Breast epithelium (tissue), 4 donors: ENCODE results near the gene RNF149. TPM values are rescaled to one million over a fixed set of nuclear protein-coding genes. Genes with fewer than 3 reads are reported as not detected.

Source experiments
- DNase-seq, 2 donors: peaks; one replicate each; pipeline ENCODE4 v3.0.0-alpha.2; 2019; ENCODE audit warnings: low spot score in 2 of 2
- H3K27ac ChIP-seq, 2 donors: fragments of 200-600 bp; sonication (generic) in 1 of 2; one replicate each; pipeline ENCODE4 v1.5.1; 2016 to 2019; ENCODE audit warnings: mild to moderate bottlenecking in 1 of 2
- H3K27me3 ChIP-seq, 2 donors: fragments of 200-600 bp; sonication (generic) in 1 of 2; one replicate each; pipeline versions ENCODE4 v1.5.1 to v1.6.0; 2017 to 2019; ENCODE audit warnings: control low read depth in 1 of 2, mild to moderate bottlenecking in 1 of 2
- H3K36me3 ChIP-seq: fragments of 200-600 bp; one replicate; pipeline ENCODE4 v1.5.1; 2019
- H3K4me1 ChIP-seq, 2 donors: fragments of 200-600 bp; sonication (generic); one replicate each; pipeline ENCODE4 v1.5.1; 2016 to 2019; ENCODE audit warnings: control low read depth in 1 of 2
- H3K4me3 ChIP-seq, 3 donors: fragments of 200-600 bp; sonication (generic); 1 replicate in 2 of 3; 2 replicates in 1 of 3; pipeline ENCODE4 v1.5.1; 2016 to 2019; ENCODE audit warnings: mild to moderate bottlenecking in 3 of 3, moderate library complexity in 2 of 3
- H3K9me3 ChIP-seq, 2 donors: fragments of 200-600 bp; sonication (generic) in 1 of 2; one replicate each; pipeline ENCODE4 v1.5.1; 2016 to 2019; ENCODE audit warnings: control low read depth in 1 of 2
- CTCF ChIP-seq, 3 donors: fragments of 450-650 bp; IDR thresholded peaks; one replicate each; pipeline ENCODE4 v1.5.1; 2016 to 2017; ENCODE audit warnings: antibody characterized with exemption in 3 of 3, mild to moderate bottlenecking in 3 of 3, moderate library complexity in 3 of 3
- POLR2A ChIP-seq: fragments of 450-650 bp; IDR thresholded peaks from one replicate; pipeline ENCODE4 v1.6.1; 2016; ENCODE audit warnings: antibody characterized with exemption, mild to moderate bottlenecking, moderate library complexity
- POLR2AphosphoS5 ChIP-seq, 3 donors: sonication (generic); formaldehyde crosslinking; IDR thresholded peaks; one replicate each; pipeline ENCODE4 v1.6.1; 2017; ENCODE audit warnings: antibody characterized with exemption in 3 of 3
- intact Hi-C: fragments of 100-400 bp; cut with DNase I; formaldehyde crosslinking; loops from one replicate; pipeline ENCODE4 v1.15.1; 2023; ENCODE audit warnings: low total_unique reads
- total RNA-seq, 3 donors: library from RNA; depleted of rRNA; stranded (reverse); fragments of >200 nt; gene quantifications; one replicate each; pipeline ENCODE4 v1.1.0, GENCODE V29; 2016

RNF149 gene
- total RNA-seq, 3 donors from 2014 or later, result 65.6 to 101 (median 75.4) TPM

DNA sequence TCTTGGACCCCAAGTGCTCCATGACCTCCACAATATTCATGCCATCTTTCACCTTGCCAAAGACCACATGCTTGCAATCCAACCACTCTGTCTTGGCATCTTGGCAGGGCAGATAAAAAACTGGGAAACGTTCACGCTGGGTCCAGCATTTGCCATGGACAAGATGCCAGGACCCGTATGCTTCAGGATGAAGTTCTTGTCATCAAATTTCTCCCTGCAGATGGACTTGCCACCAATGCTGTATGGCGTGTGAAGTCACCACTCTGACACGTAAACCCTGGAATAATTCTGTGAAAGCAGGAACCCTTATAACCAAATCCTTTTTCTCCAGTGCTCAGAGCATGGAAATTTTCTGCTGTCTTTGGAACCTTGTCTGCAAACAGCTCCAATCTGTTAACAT lies 34.4 kb downstream of the RNF149 start:
- no peaks in the 10 kb centered on the region for H3K36me3 ChIP-seq
- no peak overlapping the region for H3K4me3 ChIP-seq
- intact Hi-C loops, result no loop called here
- no peak overlapping the region for H3K27ac ChIP-seq
- H3K4me1 ChIP-seq, result no peaks in the 10 kb centered on the region
- no peaks in the 10 kb centered on the region for H3K9me3 ChIP-seq
- TF ChIP-seq CTCF (IDR thresholded peaks at IDR 0.05), result no peak
- TF ChIP-seq POLR2AphosphoS5 (IDR thresholded peaks at IDR 0.05), result no peak
- no peak for TF ChIP-seq POLR2A
- no peak for DNase-seq
- no peaks in the 10 kb centered on the region for H3K27me3 ChIP-seq

GRCh38 chr2:101273056-101273455 lies 35.4 kb downstream of the RNF149 start:
- intact Hi-C loops, result no loop called here
- H3K27ac ChIP-seq, result no peak overlapping the region
- DNase-seq, result no peak
- no peaks in the 10 kb centered on the region for H3K9me3 ChIP-seq
- no peak overlapping the region for H3K4me3 ChIP-seq
- no peaks in the 10 kb centered on the region for H3K4me1 ChIP-seq
- TF ChIP-seq POLR2A (no peak), POLR2AphosphoS5 (IDR thresholded peaks at IDR 0.05) (no peak), CTCF (IDR thresholded peaks at IDR 0.05) (no peak)
- no peaks in the 10 kb centered on the region for H3K27me3 ChIP-seq
- no peaks in the 10 kb centered on the region for H3K36me3 ChIP-seq

- no peak for DNase-seq
- no peaks in the 10 kb centered on the region for H3K36me3 ChIP-seq
- H3K27me3 ChIP-seq, result no peaks in the 10 kb centered on the region
These were observed 36.3 kb downstream of the RNF149 start for GRCh38 chr2:101272045-101272784.

DNA sequence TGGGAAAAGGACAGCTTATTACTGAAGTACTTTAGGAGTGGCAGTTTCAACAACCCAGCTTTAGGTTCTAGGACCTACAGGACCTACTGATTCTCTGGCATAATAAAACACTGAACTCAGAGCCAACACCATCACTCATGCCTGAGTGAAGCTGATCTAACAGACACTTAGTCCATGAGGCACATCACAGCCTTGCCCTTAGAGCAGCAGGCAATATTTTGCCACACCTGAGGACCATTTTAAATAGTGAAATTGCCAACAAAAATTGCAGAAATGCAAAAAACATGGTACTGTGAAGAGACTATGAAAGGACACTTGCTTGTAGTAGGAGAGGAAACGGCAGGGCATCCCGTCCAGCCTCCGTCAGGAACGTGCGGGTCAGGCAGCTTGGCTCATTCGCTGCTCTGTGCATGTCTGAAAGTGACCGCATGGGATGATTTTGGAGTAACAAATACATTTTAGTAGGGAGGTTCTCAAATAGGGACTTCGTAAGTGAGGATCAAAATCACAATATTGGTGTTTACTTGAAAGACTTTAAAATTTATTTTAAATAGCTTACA lies 37.7 kb downstream of the RNF149 start:
- no peaks in the 10 kb centered on the region for H3K9me3 ChIP-seq
- no peak overlapping the region for H3K27ac ChIP-seq
- no peak for TF ChIP-seq POLR2AphosphoS5 (IDR thresholded peaks at IDR 0.05)
- TF ChIP-seq POLR2A, result no peak
- TF ChIP-seq CTCF (IDR thresholded peaks at IDR 0.05), result no peak
- DNase-seq, result no peak
- no peaks in the 10 kb centered on the region for H3K4me1 ChIP-seq
- no peaks in the 10 kb centered on the region for H3K27me3 ChIP-seq
- H3K4me3 ChIP-seq, result no peak overlapping the region
- intact Hi-C loops, result no loop called here
- H3K36me3 ChIP-seq, result no peaks in the 10 kb centered on the region

More at GRCh38 chr2:101272045-101272784, 36.3 kb downstream of the RNF149 start:
- Histone ChIP-seq H3K27ac (no peak overlapping the region), H3K9me3 (no peaks in the 10 kb centered on the region), H3K4me1 (no peaks in the 10 kb centered on the region), H3K4me3 (no peak overlapping the region)
- intact Hi-C loops, result no loop called here
- no peak for TF ChIP-seq POLR2A
- no peak for TF ChIP-seq CTCF (IDR thresholded peaks at IDR 0.05)
- no peak for TF ChIP-seq POLR2AphosphoS5 (IDR thresholded peaks at IDR 0.05)
